Peyer's patch (tissue), 4 donors: ENCODE data around the gene NTRK2.

Experiments
- CTCF ChIP-seq, 6 experiments: fragments of 450-650 bp in 4 of 6; fragments of 200-600 bp in 2 of 6; sonication (generic) in 1 of 6; IDR thresholded peaks; one replicate each; pipeline ENCODE4 v1.5.1; 2017 to 2019; ENCODE audit warnings: antibody characterized with exemption in 6 of 6, mild to moderate bottlenecking in 3 of 6, moderate library complexity in 1 of 6
- POLR2A ChIP-seq, 2 donors: fragments of 450-650 bp; IDR thresholded peaks; one replicate each; pipeline ENCODE4 v1.5.1; 2017; ENCODE audit warnings: antibody characterized with exemption in 2 of 2, mild to moderate bottlenecking in 2 of 2, moderate library complexity in 2 of 2

GRCh38 chr9:84785792-84786547 is 116.4 kb downstream of the NTRK2 start:
- TF ChIP-seq CTCF (IDR thresholded peaks at IDR 0.05) (no peak), POLR2A (IDR thresholded peaks at IDR 0.05) (no peak)
